Aorta (tissue), 5 donors: ENCODE data around the gene CHERP. TPM values are rescaled to one million over a fixed set of nuclear protein-coding genes. Genes with fewer than 3 reads are reported as not detected.

Experiments
- ATAC-seq: fragments of 200-7000 bp; cut with Tn5 transposase; one replicate; pipeline ENCODE4 v1.9.1; 2022; ENCODE audit warnings: moderate library complexity; ENCODE audit not compliant: low FRiP score
- DNase-seq, 2 donors: peaks; one replicate each; pipeline ENCODE4 v3.0.0-alpha.2; 2020
- H3K27ac ChIP-seq, 2 donors: one replicate each; pipeline ENCODE4 v1.5.1; 2013; ENCODE audit warnings: low read length in 2 of 2, mild to moderate bottlenecking in 2 of 2, moderate library complexity in 2 of 2, control low read depth in 1 of 2, inconsistent platforms in 1 of 2, low read depth in 1 of 2
- H3K27me3 ChIP-seq, 2 donors: one replicate each; pipeline ENCODE4 v1.6.1; 2013; ENCODE audit warnings: control low read depth in 1 of 2, low read length in 1 of 2, mild to moderate bottlenecking in 1 of 2, moderate library complexity in 1 of 2; ENCODE audit not compliant: insufficient read depth in 2 of 2, control insufficient read depth in 1 of 2
- H3K36me3 ChIP-seq, 2 donors: one replicate each; pipeline ENCODE4 v1.6.1; 2013; ENCODE audit warnings: control low read depth in 1 of 2, low read length in 1 of 2, mild to moderate bottlenecking in 1 of 2; ENCODE audit not compliant: insufficient read depth in 2 of 2, control insufficient read depth in 1 of 2
- H3K4me1 ChIP-seq, 2 donors: one replicate each; pipeline ENCODE4 v1.6.1; 2013; ENCODE audit warnings: low read length in 2 of 2, control low read depth in 1 of 2, mild to moderate bottlenecking in 1 of 2, moderate library complexity in 1 of 2; ENCODE audit not compliant: insufficient read depth in 2 of 2, control insufficient read depth in 1 of 2
- H3K4me3 ChIP-seq, 2 donors: one replicate each; pipeline ENCODE4 v1.5.1; 2013; ENCODE audit warnings: low read length in 2 of 2, control low read depth in 1 of 2, mild to moderate bottlenecking in 1 of 2
- H3K9me3 ChIP-seq: one replicate; pipeline ENCODE4 v1.6.1; 2013; ENCODE audit warnings: mild to moderate bottlenecking, low read length; ENCODE audit not compliant: control insufficient read depth
- WGBS, 2 donors: extraction: QIAGEN DNeasy Blood & Tissue Kit; methylation state at CpG; one replicate each; pipeline ENCODE4 v1.1.7; 2013; 5-methylcytosine and 5-hydroxymethylcytosine counted together
- intact Hi-C, 2 donors: fragments of 100-400 bp; cut with DNase I; formaldehyde crosslinking; loops; one replicate each; pipeline versions ENCODE4 v1.14.2 to v1.15.0; 2022
- polyA plus RNA-seq, 2 donors: library from polyadenylated mRNA; stranded (reverse); fragments of 200-250 nt; gene quantifications; one replicate each; pipeline ENCODE4 v1.2.3, GENCODE V29; 2013
- total RNA-seq, 2 donors: library from RNA; stranded (reverse); fragmentation: NEBNext Ultra II Directional; extraction: Animal tissue kit (Norgen Biotek cat#: 25700); gene quantifications; one replicate each; pipeline ENCODE4 v1.2.1, GENCODE V29; 2021
- donor health status: healthy with polysubstance abuse.
- donor health status: Bipolar disorder and iron deficiency.
- donor health status: DM: no; HTN: no; CAD: no.
- donor health status: DM: no; HTN: no; CAD: no.
- donor health status: DM: yes; HTN: yes; CAD: no.

Gene CHERP
- total and polyA plus RNA-seq, 4 donors = 5.5 to 36.6 (median 24.9) TPM

GRCh38 chr19:16525751-16526481 is 16.3 kb downstream of the CHERP start:
- no peaks in the 10 kb centered on the region for H3K9me3 ChIP-seq
- peaks cover 4 to 9% of the 10 kb centered on the region in 2 donors for H3K36me3 ChIP-seq
- intact Hi-C loops = no loop called here
- no peaks in the 10 kb centered on the region for H3K27me3 ChIP-seq
- no peak overlapping the region for H3K27ac ChIP-seq
- no peak overlapping the region for H3K4me3 ChIP-seq
- H3K4me1 ChIP-seq = no peaks in the 10 kb centered on the region
- 96% methylated on average over 29 of the region's 29 CpGs for WGBS, 2 donors
- DNase-seq (no peak), ATAC-seq (peak; percentile 30)

GRCh38 chr19:16524991-16525734 is 17.1 kb downstream of the CHERP start:
- DNase-seq (no peak), ATAC-seq (no peak)
- peaks cover 4 to 12% of the 10 kb centered on the region in 2 donors for H3K36me3 ChIP-seq
- intact Hi-C loops = no loop called here
- H3K4me1 ChIP-seq = no peaks in the 10 kb centered on the region
- no peaks in the 10 kb centered on the region for H3K27me3 ChIP-seq
- H3K4me3 ChIP-seq = no peak overlapping the region
- WGBS, 2 donors = 96 to 97% methylated on average over 50 to 54 of the region's 54 CpGs
- no peak overlapping the region for H3K27ac ChIP-seq
- no peaks in the 10 kb centered on the region for H3K9me3 ChIP-seq

- no peak for DNase-seq
- peak; percentile 9 for ATAC-seq
- intact Hi-C loops = no loop called here
Measured at GRCh38 chr19:16522559-16523377, 19.5 kb downstream of the CHERP start.

GRCh38 chr19:16521715-16522289 is 20.4 kb downstream of the CHERP start:
- no peaks in the 10 kb centered on the region for H3K9me3 ChIP-seq
- H3K4me1 ChIP-seq = no peaks in the 10 kb centered on the region
- WGBS, 2 donors = 88 to 90% methylated on average over 10 of the region's 10 CpGs
- no peak for DNase-seq
- ATAC-seq = no peak
- H3K36me3 ChIP-seq = peaks cover 0 to 25% of the 10 kb centered on the region in 2 donors
- no peak overlapping the region for H3K27ac ChIP-seq
- H3K27me3 ChIP-seq = no peaks in the 10 kb centered on the region
- intact Hi-C loops = no loop called here
- no peak overlapping the region for H3K4me3 ChIP-seq

More at GRCh38 chr19:16522559-16523377, 19.5 kb downstream of the CHERP start:
- 90 to 93% methylated on average over 25 of the region's 25 CpGs for WGBS, 2 donors
- Histone ChIP-seq H3K36me3 (peaks cover 0 to 20% of the 10 kb centered on the region in 2 donors), H3K4me3 (no peak overlapping the region), H3K4me1 (no peaks in the 10 kb centered on the region), H3K9me3 (no peaks in the 10 kb centered on the region), H3K27me3 (no peaks in the 10 kb centered on the region), H3K27ac (no peak overlapping the region)

- no peaks in the 10 kb centered on the region for H3K4me1 ChIP-seq
- H3K4me3 ChIP-seq = no peak overlapping the region
- no peaks in the 10 kb centered on the region for H3K9me3 ChIP-seq
- peaks cover 0 to 25% of the 10 kb centered on the region in 2 donors for H3K36me3 ChIP-seq
- no peak overlapping the region for H3K27ac ChIP-seq
- intact Hi-C loops = no loop called here
- ATAC-seq = no peak
- 89 to 90% methylated on average over 18 of the region's 18 CpGs for WGBS, 2 donors
- H3K27me3 ChIP-seq = no peaks in the 10 kb centered on the region
- no peak for DNase-seq
Measured at GRCh38 chr19:16520986-16521624, 21.1 kb downstream of the CHERP start.

- H3K4me3 ChIP-seq = no peak overlapping the region
- intact Hi-C loops = no loop called here
- 90 to 93% methylated on average over 43 to 45 of the region's 45 CpGs for WGBS, 2 donors
- DNase-seq (no peak), ATAC-seq (peak; percentile 5)
- no peaks in the 10 kb centered on the region for H3K9me3 ChIP-seq
- peaks cover 0 to 25% of the 10 kb centered on the region in 2 donors for H3K36me3 ChIP-seq
- no peaks in the 10 kb centered on the region for H3K4me1 ChIP-seq
- H3K27me3 ChIP-seq = no peaks in the 10 kb centered on the region
- no peak overlapping the region for H3K27ac ChIP-seq
Measured at GRCh38 chr19:16520074-16520973, 21.9 kb downstream of the CHERP start.

GRCh38 chr19:16519230-16519687 is 23.0 kb downstream of the CHERP start:
- 93 to 94% methylated on average over 24 of the region's 24 CpGs for WGBS, 2 donors
- Histone ChIP-seq H3K9me3 (no peaks in the 10 kb centered on the region), H3K27ac (no peak overlapping the region), H3K4me1 (no peaks in the 10 kb centered on the region), H3K4me3 (no peak overlapping the region), H3K36me3 (peaks cover 0 to 21% of the 10 kb centered on the region in 2 donors), H3K27me3 (no peaks in the 10 kb centered on the region)
- no peak for DNase-seq
- intact Hi-C loops = no loop called here
- ATAC-seq = no peak
